Transverse colon (tissue), 4 donors: ENCODE measurements around the gene KCNJ16.

ENCODE experiments used
- CTCF ChIP-seq, 5 experiments: fragments of 200-600 bp in 3 of 5; fragments of 450-650 bp in 2 of 5; sonication (generic) in 3 of 5; IDR thresholded peaks; 1 replicate in 2 of 5; 2 replicates in 3 of 5; pipeline ENCODE4 v1.5.1; 2016 to 2017; ENCODE audit warnings: antibody characterized with exemption in 5 of 5, inconsistent platforms in 3 of 5, mild to moderate bottlenecking in 2 of 5, moderate library complexity in 1 of 5
- POLR2A ChIP-seq: fragments of 450-650 bp; IDR thresholded peaks from one replicate; pipeline ENCODE4 v1.6.1; 2016; ENCODE audit warnings: antibody characterized with exemption, mild to moderate bottlenecking, moderate library complexity
- POLR2AphosphoS5 ChIP-seq, 3 donors: sonication (generic); formaldehyde crosslinking; IDR thresholded peaks; one replicate each; pipeline ENCODE4 v1.6.1; 2016; ENCODE audit warnings: antibody characterized with exemption in 3 of 3

- TF ChIP-seq POLR2AphosphoS5 (IDR thresholded peaks at IDR 0.05), result no peak
- TF ChIP-seq CTCF (IDR thresholded peaks at IDR 0.05), result no peak
- TF ChIP-seq POLR2A, result no peak
These were observed 90.4 kb downstream of the KCNJ16 start for GRCh38 chr17:70165383-70165782.
